A673 (cell line): Measurements from ENCODE around the gene LMBR1. TPM values are rescaled to one million over a fixed set of nuclear protein-coding genes. Genes with fewer than 3 reads are reported as not detected.
"Not testable (repeated sequence)": the region's sequence is repeated elsewhere in the genome, so short reads cannot be mapped to it uniquely, and the experiment has no call there.

Source experiments
- BruUV-seq: library from RNA; stranded (reverse); fragments of 400-500 nt; replicated peaks from 2 replicates; lab custom pipeline; 2021; lab: Mats Ljungman, UMichigan
- CTCF ChIA-PET: fragments of 300-600 bp; sonication (Branson Sonifier 250); formaldehyde crosslinking; loops from one replicate; lab custom pipeline; 2022; ENCODE audit warnings: antibody characterized with exemption; lab: Charles Lee
- POLR2A ChIA-PET: fragments of 300-600 bp; sonication (Branson Sonifier 250); formaldehyde crosslinking; loops from one replicate; lab custom pipeline; 2022; ENCODE audit warnings: antibody characterized with exemption; ENCODE audit not compliant: low non-redundant PET; lab: Charles Lee
- DNase-seq: peaks from one replicate; pipeline ENCODE4 v3.0.0-alpha.2; 2015; ENCODE audit warnings: low spot score
- H3K27ac ChIP-seq: fragments of 200-600 bp; sonication (generic); 2 replicates; pipeline ENCODE4 v1.5.1; 2016; ENCODE audit warnings: mixed run types, low read depth, mild to moderate bottlenecking, mixed read lengths, antibody characterized with exemption, low read length; ENCODE audit not compliant: poor library complexity, severe bottlenecking
- H3K27me3 ChIP-seq: fragments of 200-600 bp; sonication (generic); replicated peaks from 2 replicates; pipeline ENCODE4 v1.6.1; 2017; ENCODE audit warnings: mixed run types, low read depth, mild to moderate bottlenecking, mixed read lengths, antibody characterized with exemption, low read length; ENCODE audit not compliant: insufficient read depth, poor library complexity
- H3K36me3 ChIP-seq: fragments of 200-600 bp; sonication (generic); 2 replicates; pipeline ENCODE4 v1.6.1; 2016; ENCODE audit warnings: mixed run types, mild to moderate bottlenecking, mixed read lengths, antibody characterized with exemption, low read length; ENCODE audit not compliant: insufficient read depth, poor library complexity, severe bottlenecking
- H3K4me1 ChIP-seq: fragments of 200-600 bp; sonication (generic); 2 replicates; pipeline ENCODE4 v1.6.1; 2017; ENCODE audit warnings: mixed run types, mild to moderate bottlenecking, mixed read lengths, antibody characterized with exemption, low read length; ENCODE audit not compliant: insufficient read depth, poor library complexity, severe bottlenecking
- H3K4me3 ChIP-seq: fragments of 200-600 bp; sonication (generic); 2 replicates; pipeline ENCODE4 v1.5.1; 2016; ENCODE audit warnings: low read depth, mixed run types, mild to moderate bottlenecking, mixed read lengths, low read length; ENCODE audit not compliant: poor library complexity, severe bottlenecking
- H3K9me3 ChIP-seq: fragments of 200-600 bp; sonication (generic); 2 replicates; pipeline ENCODE4 v1.6.1; 2016; ENCODE audit warnings: mixed run types, low read depth, mild to moderate bottlenecking, mixed read lengths, antibody characterized with exemption, low read length; ENCODE audit not compliant: poor library complexity, severe bottlenecking
- EZH2 ChIP-seq: fragments of 200-600 bp; sonication (generic); IDR thresholded peaks from 2 replicates; pipeline ENCODE4 v1.6.1; 2017; ENCODE audit warnings: borderline replicate concordance, low read depth, mild to moderate bottlenecking, mixed read lengths, antibody characterized with exemption, low read length; ENCODE audit not compliant: poor library complexity, severe bottlenecking
- intact Hi-C: fragments of 100-400 bp; cut with micrococcal nuclease; formaldehyde crosslinking; loops from one replicate; pipeline ENCODE4 v1.10.0; 2022; ENCODE audit not compliant: unreplicated experiment
- total RNA-seq: library from RNA; stranded (reverse); gene quantifications from 2 replicates; pipeline ENCODE4 v1.2.3, GENCODE V29; 2021
- TF ChIP-seq, protein P1 (sequence below): fragments of 300-800, 200-600 bp; sonication (generic); conservative IDR thresholded peaks from 2 replicates; pipeline ENCODE4 v1.5.1; 2017; ENCODE audit warnings: low read depth, mild to moderate bottlenecking, antibody characterized with exemption, low read length, moderate library complexity, mixed read lengths

Gene LMBR1
- total RNA-seq, 1 experiment from 2014 or later, result 50.7 TPM

DNA sequence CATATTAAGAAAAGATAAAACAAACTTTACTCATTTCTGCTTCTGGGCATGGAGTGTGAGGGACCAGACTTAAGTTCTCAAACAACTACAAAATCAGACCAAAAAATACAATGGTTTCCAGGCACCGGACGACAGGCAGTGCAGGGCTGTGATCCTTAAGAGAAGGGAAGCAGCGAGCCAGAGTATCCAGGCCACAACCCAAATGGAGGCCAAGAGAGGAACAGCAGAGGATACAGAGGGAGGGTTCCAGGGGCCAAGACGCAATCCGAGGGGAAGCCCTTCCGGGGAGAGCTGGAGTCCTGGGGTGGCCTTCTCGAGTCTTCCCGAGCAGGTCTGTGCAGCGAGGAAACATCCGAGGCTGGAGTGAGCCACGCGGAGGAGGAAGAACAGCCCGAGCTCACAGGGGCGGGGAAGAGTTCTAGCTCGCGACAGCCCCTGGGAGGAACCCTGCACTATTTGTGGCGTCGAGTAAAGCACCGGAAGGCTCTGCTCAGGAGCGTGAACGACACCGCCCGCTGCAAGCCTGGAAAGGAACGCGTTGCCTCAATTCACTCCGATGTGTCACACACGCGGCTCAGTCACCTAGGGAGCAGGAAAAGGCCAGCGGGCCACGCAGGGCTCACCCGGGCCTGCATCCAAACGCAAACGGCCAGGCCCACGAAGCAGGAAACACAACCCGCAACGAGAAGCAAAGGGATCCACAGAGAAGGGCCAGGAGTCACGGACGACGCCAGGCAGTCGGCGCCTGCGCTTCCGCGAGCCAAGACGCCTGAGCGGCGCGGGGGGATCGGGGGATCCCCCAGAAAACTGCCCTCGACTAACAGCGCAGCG lies 253.3 kb downstream of the LMBR1 start:
- Histone ChIP-seq H3K36me3 (no peaks in the 10 kb centered on the region), H3K27me3 (peaks cover 7% of the 10 kb centered on the region), H3K27ac (peak overlapping the region; percentile 58), H3K4me1 (peaks cover 5% of the 10 kb centered on the region), H3K4me3 (peak overlapping the region; percentile 59), H3K9me3 (no peaks in the 10 kb centered on the region)
- TF ChIP-seq, protein P1, sequence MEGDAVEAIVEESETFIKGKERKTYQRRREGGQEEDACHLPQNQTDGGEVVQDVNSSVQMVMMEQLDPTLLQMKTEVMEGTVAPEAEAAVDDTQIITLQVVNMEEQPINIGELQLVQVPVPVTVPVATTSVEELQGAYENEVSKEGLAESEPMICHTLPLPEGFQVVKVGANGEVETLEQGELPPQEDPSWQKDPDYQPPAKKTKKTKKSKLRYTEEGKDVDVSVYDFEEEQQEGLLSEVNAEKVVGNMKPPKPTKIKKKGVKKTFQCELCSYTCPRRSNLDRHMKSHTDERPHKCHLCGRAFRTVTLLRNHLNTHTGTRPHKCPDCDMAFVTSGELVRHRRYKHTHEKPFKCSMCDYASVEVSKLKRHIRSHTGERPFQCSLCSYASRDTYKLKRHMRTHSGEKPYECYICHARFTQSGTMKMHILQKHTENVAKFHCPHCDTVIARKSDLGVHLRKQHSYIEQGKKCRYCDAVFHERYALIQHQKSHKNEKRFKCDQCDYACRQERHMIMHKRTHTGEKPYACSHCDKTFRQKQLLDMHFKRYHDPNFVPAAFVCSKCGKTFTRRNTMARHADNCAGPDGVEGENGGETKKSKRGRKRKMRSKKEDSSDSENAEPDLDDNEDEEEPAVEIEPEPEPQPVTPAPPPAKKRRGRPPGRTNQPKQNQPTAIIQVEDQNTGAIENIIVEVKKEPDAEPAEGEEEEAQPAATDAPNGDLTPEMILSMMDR, result no peak
- no peak for TF ChIP-seq EZH2
- intact Hi-C loops, result loop anchor here (10.0 kb wide), 1 partner anchor 175 kb away; no protein-coding TSS in a partner anchor
- DNase-seq, result no peak
- POLR2A ChIA-PET, result interaction anchor here (0.6 kb wide), 1 partner anchor 164 kb away, joined by 3 read pairs; no protein-coding TSS in a partner anchor
- BruUV-seq, result no TSS peak
- CTCF ChIA-PET, result no interaction called here

DNA sequence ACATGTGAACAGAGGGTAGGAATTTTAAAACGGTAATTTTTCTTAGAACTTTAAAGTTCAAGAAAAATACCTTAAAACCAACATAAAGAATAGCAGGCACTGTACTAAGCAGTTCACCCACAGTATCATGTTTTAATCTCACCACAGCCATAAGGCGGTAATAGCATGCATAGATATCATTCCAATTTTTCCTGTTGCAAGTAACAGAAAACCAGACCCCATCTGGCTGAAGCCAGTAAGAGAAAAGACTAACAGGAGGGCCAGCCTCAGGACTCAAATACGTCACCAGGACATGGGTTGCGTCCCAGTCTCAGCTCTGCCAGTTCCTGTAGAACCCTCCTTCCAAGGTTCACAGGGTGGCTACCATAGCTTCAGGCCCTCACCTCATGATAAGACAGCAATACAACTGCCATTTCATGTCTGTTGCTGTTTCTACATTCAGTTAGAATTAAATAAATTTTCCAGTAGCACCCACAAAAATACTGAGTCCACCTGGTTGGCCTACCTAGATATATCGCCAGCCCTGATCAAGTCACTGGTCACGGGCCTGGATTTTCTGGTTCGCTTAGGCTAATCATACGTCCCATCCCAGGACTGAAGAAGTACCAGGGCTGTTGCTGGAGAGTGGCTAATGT lies 254.4 kb downstream of the LMBR1 start:
- TF ChIP-seq, protein P1, result no peak
- TF ChIP-seq EZH2, result no peak
- Histone ChIP-seq H3K27me3 (peaks cover 5% of the 10 kb centered on the region), H3K4me3 (no peak overlapping the region), H3K27ac (no peak overlapping the region), H3K9me3 (no peaks in the 10 kb centered on the region), H3K4me1 (peaks cover 5% of the 10 kb centered on the region), H3K36me3 (no peaks in the 10 kb centered on the region)
- ChIA-PET CTCF (no interaction called here), POLR2A (no interaction called here)
- intact Hi-C loops, result no loop called here
- no peak for DNase-seq
- no TSS peak for BruUV-seq

DNA sequence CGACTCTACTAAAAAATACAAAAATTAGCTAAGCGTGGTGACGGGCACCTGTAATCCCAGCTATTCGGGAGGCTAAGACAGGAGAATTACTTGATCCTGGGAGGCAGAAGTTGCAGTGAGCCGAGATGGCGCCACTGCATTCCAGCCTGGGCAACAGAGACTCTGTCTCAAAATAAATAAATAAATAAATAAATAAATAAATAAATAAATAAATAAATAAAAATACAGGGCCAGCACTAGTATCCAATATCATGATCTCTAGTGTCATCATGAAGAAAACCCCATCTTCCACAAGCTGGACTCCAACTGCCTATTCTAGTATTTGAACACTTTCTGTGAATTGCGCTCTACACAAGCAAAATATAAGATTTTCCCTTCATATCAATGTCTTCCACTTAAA lies 255.9 kb downstream of the LMBR1 start:
- H3K27me3 ChIP-seq, H3K27ac ChIP-seq, H3K4me3 ChIP-seq, POLR2A ChIA-PET, BruUV-seq, CTCF ChIA-PET, intact Hi-C loops, H3K9me3 ChIP-seq, DNase-seq, H3K4me1 ChIP-seq, H3K36me3 ChIP-seq: not testable (repeated sequence)
